ENCODE data around the gene OCIAD1.
"Not testable (repeated sequence)": the region's sequence is repeated elsewhere in the genome, so short reads cannot be mapped to it uniquely, and the experiment has no call there.

OCIAD1 gene

GRCh38 chr4:48827622-48828021 lies 3.3 kb upstream of the OCIAD1 start:
- DNase-seq = no peak

GRCh38 chr4:48831532-48832030 lies 693 bp downstream of the OCIAD1 start:
- DNase-seq = no peak

- no peak for DNase-seq
These were observed 1.7 kb downstream of the OCIAD1 start for GRCh38 chr4:48832571-48832970.

DNA sequence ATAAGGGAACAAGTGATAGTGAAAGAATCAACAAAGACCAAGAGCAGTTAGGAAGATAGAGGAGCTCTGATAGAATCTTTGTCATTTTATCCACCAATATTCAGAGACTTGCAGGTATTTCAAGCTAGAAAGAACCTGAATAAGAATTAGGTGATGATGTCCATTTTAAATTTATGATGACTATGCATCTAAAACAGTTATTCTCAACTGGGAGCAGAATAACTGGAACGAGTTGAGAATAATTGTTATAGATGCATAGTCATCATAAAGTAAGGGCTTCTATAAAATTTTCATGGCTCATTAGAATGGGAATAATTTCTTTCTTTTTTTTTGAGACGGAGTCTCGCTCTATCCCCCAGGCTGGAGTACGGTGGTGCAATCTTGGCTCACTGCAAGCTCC lies 5.8 kb downstream of the OCIAD1 start:
- DNase-seq = no peak

- no peak for DNase-seq
These were observed 10.3 kb downstream of the OCIAD1 start for GRCh38 chr4:48841045-48841827.

DNA sequence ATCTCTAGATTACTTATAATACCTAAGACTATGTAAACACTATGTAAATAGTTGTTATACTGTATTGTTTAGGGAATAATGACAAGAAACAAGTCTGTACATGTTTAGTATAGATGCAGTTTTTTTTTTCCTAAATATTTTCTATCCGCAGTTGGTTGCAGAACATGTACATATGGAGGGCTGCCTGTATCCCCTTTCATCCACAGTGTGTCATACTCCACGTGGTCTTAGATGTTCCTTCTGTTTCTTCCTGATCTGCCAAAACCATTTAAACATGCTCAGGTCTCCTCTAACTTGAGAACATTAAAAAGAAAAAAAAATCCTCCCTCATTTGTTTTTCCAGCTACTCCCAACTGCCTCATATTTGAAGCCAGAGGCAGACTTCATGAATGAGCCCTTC lies 14.0 kb downstream of the OCIAD1 start:
- no peak for DNase-seq

DNA sequence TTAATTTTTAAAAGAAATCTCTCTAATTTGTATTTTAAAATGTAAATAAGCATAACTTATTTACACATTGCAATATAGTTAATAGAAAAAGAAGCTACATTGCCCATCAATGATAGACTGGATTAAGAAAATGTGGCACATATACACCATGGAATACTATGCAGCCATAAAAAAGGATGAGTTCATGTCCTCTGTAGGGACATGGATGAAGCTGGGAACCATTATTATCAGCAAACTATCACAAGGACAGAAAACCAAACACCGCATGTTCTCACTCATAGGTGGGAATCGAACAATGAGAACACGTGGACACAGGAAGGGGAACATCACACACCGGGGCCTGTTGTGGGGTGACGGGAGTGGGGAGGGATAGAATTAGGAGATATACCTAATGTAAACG lies 17.9 kb downstream of the OCIAD1 start:
- not testable (repeated sequence) for DNase-seq

DNA sequence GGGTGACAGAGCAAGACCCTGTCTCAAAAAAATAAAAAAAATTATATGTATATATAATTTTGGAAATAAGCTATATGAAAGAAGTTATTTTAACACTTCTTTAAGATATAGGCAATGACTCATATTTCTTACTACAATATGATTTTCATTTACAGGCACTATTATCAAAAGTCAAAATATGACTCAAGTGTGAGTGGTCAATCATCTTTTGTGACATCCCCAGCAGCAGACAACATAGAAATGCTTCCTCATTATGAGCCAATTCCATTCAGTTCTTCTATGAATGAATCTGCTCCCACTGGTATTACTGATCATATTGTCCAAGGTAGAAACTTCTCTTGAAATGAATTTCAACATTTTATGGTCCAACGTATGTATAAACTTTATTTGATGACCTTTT lies 20.8 kb downstream of the OCIAD1 start:
- no peak for DNase-seq

DNA sequence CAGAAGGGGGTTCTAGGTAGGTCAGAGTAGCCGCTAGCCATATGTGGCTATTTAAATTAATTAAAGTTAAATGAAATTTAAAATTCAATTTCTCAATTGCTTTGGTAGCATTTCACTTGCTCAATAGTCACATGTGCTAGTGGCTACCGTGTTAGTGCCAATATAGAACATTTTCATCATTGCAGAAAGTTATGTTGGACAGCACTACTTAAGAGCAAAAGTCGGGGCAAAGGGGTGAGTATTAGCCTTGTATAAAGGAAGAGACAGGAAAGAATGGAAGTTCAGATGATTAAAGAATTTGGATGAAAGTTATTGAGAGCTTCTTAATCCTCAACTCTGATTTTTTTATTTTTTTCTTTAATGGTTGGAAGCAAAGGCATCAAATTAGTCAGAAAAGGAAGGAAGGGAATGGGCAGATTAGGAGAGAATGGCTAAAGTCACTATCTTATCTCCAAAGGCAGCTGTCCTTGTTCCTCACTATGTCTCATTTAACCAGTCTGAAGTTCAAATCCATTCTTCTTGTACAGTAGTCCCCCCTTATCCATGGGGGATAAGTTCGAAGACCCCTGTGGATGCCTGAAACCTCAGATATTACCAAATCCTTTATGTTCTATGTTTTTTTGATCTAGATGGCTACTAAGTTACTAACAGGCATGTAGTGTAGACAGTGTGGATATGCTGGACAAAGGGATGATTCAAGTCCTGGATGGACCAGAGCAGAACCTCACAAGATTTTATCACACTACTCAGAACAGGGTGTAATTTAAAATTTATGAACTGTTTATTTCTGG lies 22.9 kb downstream of the OCIAD1 start:
- no peak for DNase-seq

- DNase-seq = no peak
These were observed 23.5 kb downstream of the OCIAD1 start for GRCh38 chr4:48854395-48854683.

- DNase-seq = no peak
These were observed 24.1 kb downstream of the OCIAD1 start for GRCh38 chr4:48854982-48855381.

DNA sequence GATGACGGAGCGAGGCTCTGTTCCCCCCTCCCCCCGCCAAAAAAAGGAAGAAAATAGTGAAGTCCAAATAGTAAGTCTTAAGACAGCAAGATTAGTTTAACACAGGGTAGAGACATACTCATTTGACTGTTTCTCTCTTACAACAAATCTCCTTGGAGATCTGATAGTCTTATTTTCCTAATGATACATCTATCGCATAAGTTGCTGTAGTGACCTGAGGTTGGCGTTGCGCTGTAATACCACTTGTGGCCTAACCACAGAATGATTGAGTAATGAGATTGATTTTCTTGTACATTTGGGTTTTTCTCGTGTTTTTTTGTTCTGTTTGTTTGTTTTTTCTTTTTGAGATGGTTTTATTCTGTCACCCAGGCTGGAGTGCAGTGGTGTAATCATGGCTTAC lies 27.2 kb downstream of the OCIAD1 start:
- DNase-seq = no peak

- no peak for DNase-seq
These were observed 31.1 kb downstream of the OCIAD1 start for GRCh38 chr4:48862038-48862437.

DNA sequence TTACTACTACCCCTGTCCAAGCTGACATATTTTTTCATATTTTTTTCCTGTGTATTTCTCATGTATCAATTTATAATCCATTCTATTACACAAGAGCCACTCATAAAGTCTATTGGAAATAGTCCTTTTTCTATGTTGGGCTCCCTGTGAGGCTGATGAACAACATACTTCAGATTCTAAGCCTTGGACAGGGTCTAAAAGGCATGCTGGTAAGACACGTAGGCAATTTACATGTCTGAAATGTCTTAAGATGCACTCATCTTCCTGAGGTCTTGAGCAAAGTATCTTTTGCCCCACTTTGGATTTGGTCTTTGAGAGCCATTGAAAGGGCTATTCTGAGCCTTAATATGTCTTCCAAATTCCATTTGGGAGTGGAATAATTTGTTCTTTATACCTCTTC lies 31.8 kb downstream of the OCIAD1 start:
- no peak for DNase-seq

DNA sequence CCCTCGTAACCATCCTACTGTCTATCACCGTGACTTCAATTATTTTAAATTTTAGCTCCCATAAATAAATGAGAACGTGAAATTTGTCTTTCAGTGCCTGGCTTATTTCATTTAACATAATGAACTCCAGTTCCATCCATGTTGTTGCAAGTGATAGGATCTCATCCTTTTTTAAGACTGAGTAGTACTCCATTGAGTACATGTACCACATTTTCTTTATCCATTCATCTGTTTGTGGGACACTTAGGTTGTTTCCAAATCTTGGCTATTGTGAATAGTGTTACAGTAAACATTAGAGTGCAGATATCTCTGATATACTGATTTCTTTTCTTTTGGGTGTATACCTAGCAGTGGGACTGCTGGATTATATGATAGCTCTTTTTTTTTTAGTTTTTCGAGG lies 32.8 kb downstream of the OCIAD1 start:
- no peak for DNase-seq

DNA sequence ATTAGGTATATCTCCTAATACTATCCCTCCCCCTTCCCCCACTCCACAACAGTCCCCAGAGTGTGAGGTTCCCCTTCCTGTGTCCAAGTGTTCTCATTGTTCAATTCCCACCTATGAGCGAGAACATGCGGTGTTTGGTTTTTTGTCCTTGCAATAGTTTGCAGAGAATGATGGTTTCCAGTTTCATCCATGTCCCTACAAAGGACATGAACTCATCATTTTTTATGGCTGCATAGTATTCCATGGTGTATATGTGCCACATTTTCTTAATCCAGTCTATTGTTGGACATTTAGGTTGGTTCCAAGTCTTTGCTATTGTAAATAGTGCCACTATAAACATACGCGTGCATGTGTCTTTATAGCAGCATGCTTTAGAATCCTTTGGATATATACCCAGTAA lies 33.8 kb downstream of the OCIAD1 start:
- DNase-seq = not testable (repeated sequence)

GRCh38 chr4:48877827-48878535 lies 47.1 kb downstream of the OCIAD1 start:
- no peak for DNase-seq

DNA sequence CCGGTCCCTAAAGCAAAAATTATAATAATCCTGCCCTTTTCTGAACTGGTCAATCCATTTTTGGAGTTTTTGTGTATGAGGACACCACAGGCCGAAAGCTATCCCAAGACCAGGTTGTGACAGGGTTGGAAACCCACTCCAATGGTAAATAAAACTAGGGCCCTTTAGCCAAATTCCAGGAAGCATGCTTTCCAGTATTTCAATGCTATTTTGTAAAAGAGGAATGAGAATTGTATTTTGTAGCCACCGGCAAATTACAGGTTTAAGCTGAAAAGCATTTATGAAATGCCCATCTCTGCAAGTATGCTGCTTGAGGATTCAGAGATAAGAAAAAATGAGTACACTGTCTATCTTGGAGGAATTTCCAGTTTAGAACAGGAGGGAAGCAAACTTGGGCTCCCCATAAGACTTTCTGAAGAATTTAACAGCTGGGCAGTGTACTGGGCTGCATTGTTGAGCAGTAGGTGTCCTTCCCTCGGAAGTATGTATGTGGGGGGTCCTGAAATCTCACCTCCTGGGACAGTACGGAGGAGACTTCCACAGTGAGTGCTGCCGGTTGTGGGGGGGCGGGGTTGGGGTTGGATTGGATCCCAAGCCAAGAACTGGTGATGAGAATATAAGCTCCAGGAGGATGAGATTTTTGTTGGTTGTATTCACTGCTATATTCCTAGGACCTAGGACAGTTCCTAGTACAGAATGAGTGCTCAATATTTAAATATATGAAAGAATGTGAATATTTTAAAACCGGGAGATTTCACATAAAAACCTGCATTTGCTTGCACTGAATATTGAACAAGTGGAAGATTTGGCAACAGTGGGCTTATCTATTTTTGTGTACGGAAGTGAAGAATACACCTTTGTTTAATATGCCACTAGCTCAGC lies 48.9 kb downstream of the OCIAD1 start:
- DNase-seq = no peak

DNA sequence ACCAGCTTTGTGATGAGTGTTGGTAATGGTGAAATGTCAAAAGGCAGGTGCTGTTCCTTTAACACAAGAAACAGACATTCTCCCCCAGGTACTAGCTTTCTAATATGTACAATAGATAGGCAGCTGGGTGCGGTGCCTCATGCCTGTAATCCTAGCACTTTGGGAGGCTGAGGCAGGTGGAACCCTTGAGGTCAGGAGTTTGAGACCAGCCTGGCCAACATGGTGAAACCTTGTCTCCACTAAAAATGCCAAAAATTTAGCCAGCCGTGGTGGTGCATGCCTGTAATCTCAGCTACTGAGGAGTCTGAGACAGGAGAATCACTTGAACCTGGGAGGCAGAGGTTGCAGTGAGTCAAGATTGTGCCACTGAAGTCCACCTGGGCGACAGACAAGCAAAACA lies 50.8 kb downstream of the OCIAD1 start:
- not testable (repeated sequence) for DNase-seq

- not testable (repeated sequence) for DNase-seq
These were observed 58.9 kb downstream of the OCIAD1 start for GRCh38 chr4:48889750-48890149.

DNA sequence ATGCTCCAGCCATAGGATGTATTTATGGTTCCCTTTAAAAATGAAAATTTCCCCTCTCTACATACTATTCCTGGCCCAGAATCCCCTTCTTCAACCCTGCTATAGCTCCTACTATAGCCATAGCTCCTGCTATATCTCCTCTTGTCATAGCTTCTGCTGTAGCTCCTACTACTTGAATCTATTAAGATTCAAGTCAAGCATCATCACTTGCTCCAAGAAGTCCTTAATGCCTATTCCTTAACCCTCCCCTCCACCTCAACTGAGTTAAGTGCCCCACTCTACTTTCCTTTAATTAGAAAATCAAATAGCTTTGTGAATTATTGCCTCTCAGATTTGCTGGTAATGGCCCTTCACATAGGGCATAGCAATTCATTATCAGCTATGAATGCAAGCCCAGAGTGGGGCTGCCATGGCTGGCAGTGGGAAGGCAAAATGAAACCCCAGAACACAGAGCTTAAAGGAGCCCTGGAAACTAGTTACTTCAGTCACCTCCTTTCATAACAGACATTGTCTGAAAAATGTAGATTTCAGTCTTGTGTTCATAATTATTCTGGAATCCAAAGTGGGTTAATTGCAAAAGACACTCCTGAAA lies 60.2 kb downstream of the OCIAD1 start:
- DNase-seq = no peak

DNA sequence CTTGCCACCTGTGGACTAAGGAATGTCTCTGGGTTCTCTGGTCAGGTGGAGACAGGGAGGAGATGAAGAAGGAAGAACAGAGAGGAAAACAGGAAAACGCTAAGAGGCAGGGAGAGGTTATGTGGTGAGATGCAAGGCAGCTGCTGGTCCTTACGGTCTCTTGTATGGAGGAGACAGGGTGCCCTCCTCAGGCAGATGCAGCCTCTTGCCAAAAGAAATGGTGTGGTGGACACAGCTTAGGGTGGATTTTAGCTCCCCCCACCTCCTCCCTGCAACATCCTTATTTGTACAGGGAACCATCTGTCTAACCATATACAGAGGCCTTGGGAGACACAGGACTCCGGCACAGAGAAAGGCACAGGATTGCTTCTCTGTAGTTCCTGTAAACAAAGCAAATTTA lies 66.0 kb downstream of the OCIAD1 start:
- DNase-seq = no peak
